ENCODE measurements around the gene EFNA5. TPM values are rescaled to one million over a fixed set of nuclear protein-coding genes. Genes with fewer than 3 reads are reported as not detected.

Gene EFNA5
- 10 to 100 TPM; 16.6 to 35.3 (median 19.3) TPM for total RNA-seq

GRCh38 chr5:107670932-107671741 is at the start of gene EFNA5:
Gene EFNA5, minus strand, starts transcription at chr5:107670937.
- TF ChIP-seq CTCF (IDR thresholded peaks at IDR 0.05) = no peak
- no peak for TF ChIP-seq POLR2A (IDR thresholded peaks at IDR 0.05)
- DNase-seq (ENCODE audit: low spot score in 2 of 2) = peak; percentile 37 to 89
- intact Hi-C loops (cut with DNase I; ENCODE audit: low total_unique reads) = no loop called here
- WGBS, 2 donors = 0% methylated on average over 44 to 56 of the region's 84 CpGs
- H3K4me3 ChIP-seq (ENCODE audit: low read depth, poor library complexity, severe bottlenecking) = peak within 1 kb of the TSS; percentile 67

- intact Hi-C loops (cut with DNase I; ENCODE audit: low total_unique reads) = no loop called here
- WGBS, 2 donors = 88 to 90% methylated on average over 6 of the region's 6 CpGs
- TF ChIP-seq CTCF (IDR thresholded peaks at IDR 0.05) (no peak), POLR2A (IDR thresholded peaks at IDR 0.05) (no peak)
- DNase-seq (ENCODE audit: low spot score in 2 of 2) = no peak
- H3K4me3 ChIP-seq (ENCODE audit: low read depth, poor library complexity, severe bottlenecking) = no peak overlapping the region
Observed at GRCh38 chr5:107719034-107719606, 48.4 kb upstream of the EFNA5 start.

- whole genome bisulfite sequencing, 2 donors = 76 to 94% methylated on average over 1 of the region's 1 CpG
- intact Hi-C loops (cut with DNase I; ENCODE audit: low total_unique reads) = no loop called here
- no peak for TF ChIP-seq CTCF (IDR thresholded peaks at IDR 0.05)
- TF ChIP-seq POLR2A (IDR thresholded peaks at IDR 0.05) = no peak
- no peak for DNase-seq (ENCODE audit: low spot score in 2 of 2)
- no peak overlapping the region for H3K4me3 ChIP-seq (ENCODE audit: low read depth, poor library complexity, severe bottlenecking)
Observed at GRCh38 chr5:107717816-107718215, 47.1 kb upstream of the EFNA5 start.

GRCh38 chr5:107713228-107713627 is 42.5 kb upstream of the EFNA5 start:
- 64 to 76% methylated on average over 5 of the region's 5 CpGs for WGBS, 2 donors
- TF ChIP-seq POLR2A (IDR thresholded peaks at IDR 0.05) (no peak), CTCF (IDR thresholded peaks at IDR 0.05) (no peak)
- H3K4me3 ChIP-seq (ENCODE audit: low read depth, poor library complexity, severe bottlenecking) = no peak overlapping the region
- no peak for DNase-seq (ENCODE audit: low spot score in 2 of 2)
- intact Hi-C loops (cut with DNase I; ENCODE audit: low total_unique reads) = no loop called here

- TF ChIP-seq CTCF (IDR thresholded peaks at IDR 0.05) = no peak
- no peak for TF ChIP-seq POLR2A (IDR thresholded peaks at IDR 0.05)
- intact Hi-C loops (cut with DNase I; ENCODE audit: low total_unique reads) = no loop called here
- DNase-seq (ENCODE audit: low spot score in 2 of 2) = no peak
- H3K4me3 ChIP-seq (ENCODE audit: low read depth, poor library complexity, severe bottlenecking) = no peak overlapping the region
- WGBS, 2 donors = 82 to 86% methylated on average over 2 of the region's 2 CpGs
Observed at GRCh38 chr5:107712359-107712870, 41.7 kb upstream of the EFNA5 start.

All from lower leg skin (tissue), 4 donors.